HG02642 (cell line): ENCODE measurements around the gene TMEM97.

Experiments used
- ATAC-seq: cut with Tn5 transposase; IDR thresholded peaks from one replicate; pipeline ENCODE4 v1.9.1; 2021; ENCODE audit warnings: mild to moderate bottlenecking; ENCODE audit not compliant: unreplicated experiment, poor library complexity

TMEM97 gene

DNA sequence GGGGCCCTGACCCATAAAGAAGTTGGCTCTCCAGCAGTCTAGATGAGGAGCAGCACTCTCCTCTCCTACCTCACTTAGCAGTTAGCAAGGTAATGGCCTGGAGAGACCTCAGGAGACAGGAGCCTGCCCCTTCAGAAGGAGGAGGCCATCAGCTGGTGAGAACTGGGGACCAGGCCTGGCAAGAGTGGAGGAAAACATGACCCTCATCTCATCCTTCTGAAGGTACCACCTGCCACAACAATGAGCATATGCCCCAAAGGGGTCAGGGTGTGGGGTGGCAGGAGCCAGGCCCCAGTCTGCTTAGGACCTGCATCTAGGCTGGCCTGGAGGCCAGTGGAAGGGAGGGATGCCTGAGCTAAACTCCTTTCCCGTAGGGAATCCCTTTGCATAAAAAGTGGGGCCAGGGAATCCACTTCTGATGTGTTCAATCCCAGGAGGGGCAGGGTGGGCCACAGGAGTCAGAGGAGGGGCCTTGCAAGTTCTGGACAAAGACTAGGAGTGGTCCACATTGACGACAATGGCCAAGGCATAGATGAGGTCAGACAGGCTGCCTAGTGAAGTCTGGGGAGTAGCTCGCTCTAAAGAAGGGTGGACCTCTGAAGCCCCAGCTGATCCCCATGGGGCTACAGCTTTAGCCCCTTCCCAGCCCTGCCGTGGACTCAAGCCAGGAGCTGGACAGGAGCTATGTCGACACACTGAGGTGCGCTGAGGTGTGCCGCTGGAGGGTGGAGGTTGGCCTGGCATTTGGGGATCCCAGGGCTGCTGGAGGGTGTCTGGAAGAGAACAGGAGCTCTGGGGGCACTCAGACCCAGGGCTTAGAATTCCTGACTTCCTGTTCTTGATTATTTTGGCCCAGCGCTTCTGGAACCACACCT, 45.0 kb downstream of the TMEM97 start:
- ATAC-seq = no peak

GRCh38 chr17:28364665-28365363, 45.8 kb downstream of the TMEM97 start, which contains the start of gene SEBOX:
Gene SEBOX, minus strand, starts transcription at chr17:28365199. Its CDS starts 48 bp downstream, at chr17:28365151.
- no peak for ATAC-seq

- ATAC-seq = no peak
Observed at GRCh38 chr17:28365487-28365886, 46.5 kb downstream of the TMEM97 start.

- no peak for ATAC-seq
Observed at GRCh38 chr17:28366605-28367004, 47.6 kb downstream of the TMEM97 start.

- ATAC-seq = no peak
Observed at GRCh38 chr17:28367641-28368305, 48.8 kb downstream of the TMEM97 start.

- no peak for ATAC-seq
Observed at GRCh38 chr17:28368306-28368831, 49.4 kb downstream of the TMEM97 start.

- ATAC-seq = no peak
Observed at GRCh38 chr17:28368915-28369683, 50.1 kb downstream of the TMEM97 start.

GRCh38 chr17:28369684-28370034, 50.7 kb downstream of the TMEM97 start:
- no peak for ATAC-seq

- ATAC-seq = no peak
Observed at GRCh38 chr17:28370035-28370743, 51.2 kb downstream of the TMEM97 start, which contains the start of gene VTN. Gene VTN, minus strand, starts transcription at chr17:28370307. Its CDS starts 104 bp downstream, at chr17:28370203.

DNA sequence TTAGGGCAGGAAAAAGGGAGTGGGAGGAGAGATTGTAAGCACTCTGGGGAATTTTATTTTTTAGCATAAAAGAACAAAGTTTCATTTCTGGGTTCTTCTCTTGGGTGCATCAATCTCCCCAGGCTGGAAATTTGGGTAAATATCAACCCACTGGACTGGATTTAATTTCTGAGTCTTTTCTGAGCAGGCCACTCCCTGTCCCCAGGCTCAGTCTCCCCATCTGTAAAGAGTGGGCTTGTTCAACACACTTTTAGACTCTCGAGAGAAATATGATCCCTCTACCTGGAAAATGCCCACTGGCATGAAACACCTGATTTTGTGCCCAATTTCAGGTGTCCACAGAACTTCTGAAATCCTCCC, 51.7 kb downstream of the TMEM97 start:
- no peak for ATAC-seq

GRCh38 chr17:28371245-28372202, 52.5 kb downstream of the TMEM97 start, which contains the start of gene SARM1:
Gene SARM1, plus strand, starts transcription at chr17:28371694. Its CDS starts 339 bp downstream, at chr17:28372033.
- peak; percentile 92 for ATAC-seq

- ATAC-seq = peak; percentile 14
Observed at GRCh38 chr17:28372203-28372944, 53.4 kb downstream of the TMEM97 start.

DNA sequence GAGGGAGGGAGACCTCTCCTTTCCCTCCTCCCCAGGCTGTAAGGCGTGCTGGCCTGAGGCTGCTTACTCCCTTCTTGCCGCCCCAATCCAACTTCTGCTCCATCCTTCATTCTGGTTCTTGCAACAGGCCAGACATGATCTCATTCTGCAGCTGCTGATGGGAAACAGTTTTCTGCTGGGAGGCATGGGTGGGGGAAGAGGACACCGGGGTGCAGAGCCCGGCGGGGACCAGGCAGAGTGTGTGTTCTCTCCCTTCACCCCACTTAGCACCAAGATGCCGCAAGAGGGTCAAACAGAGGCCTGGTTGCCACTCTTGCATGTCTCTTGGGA, 53.9 kb downstream of the TMEM97 start:
- ATAC-seq = no peak
